HG02623 (cell line): ENCODE results near the gene CNDP2.

Experiments used
- ATAC-seq: cut with Tn5 transposase; IDR thresholded peaks from one replicate; pipeline ENCODE4 v1.9.1; 2021; ENCODE audit warnings: moderate library complexity; ENCODE audit not compliant: unreplicated experiment

Gene CNDP2

GRCh38 chr18:74495581-74496507 lies at the start of gene CNDP2:
TSS of gene CNDP2 (plus strand) at chr18:74496363. CDS start at chr18:74499974, 3,611 bp downstream.
- ATAC-seq: peak; percentile 65

GRCh38 chr18:74446631-74447403 lies 49.3 kb upstream of the CNDP2 start:
- ATAC-seq: no peak

GRCh38 chr18:74447404-74448152 lies 48.6 kb upstream of the CNDP2 start:
- ATAC-seq: no peak

- no peak for ATAC-seq
Observed at GRCh38 chr18:74450626-74451025, 45.5 kb upstream of the CNDP2 start.

GRCh38 chr18:74451148-74451547 lies 45.0 kb upstream of the CNDP2 start:
- no peak for ATAC-seq

GRCh38 chr18:74453016-74453566 lies 43.1 kb upstream of the CNDP2 start:
- no peak for ATAC-seq

DNA sequence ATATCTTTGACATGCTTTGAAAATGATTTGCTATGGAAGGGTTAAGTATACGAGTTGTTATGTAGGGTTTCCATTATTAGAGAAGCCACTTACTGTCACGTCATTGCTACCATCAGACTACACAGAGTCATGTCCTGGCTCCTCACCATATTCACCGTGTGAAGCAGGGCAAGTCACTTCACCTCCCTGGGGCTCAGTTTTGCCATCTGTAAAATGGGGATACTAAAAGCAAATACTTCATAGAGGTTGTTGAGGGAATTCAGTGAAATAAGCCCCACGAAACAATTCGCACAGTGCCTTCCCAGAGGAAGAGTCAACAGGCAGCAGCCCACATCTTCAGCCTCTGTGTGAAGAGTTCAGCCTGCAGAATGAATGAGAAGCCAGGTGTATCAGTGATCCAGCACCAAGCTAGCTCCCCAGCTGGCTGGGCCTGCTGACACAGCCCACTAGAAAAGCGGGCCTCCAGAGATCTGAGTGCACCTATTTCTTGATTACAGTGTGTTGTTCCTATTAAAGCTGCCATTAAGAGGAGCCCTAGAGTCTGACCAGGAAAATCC lies 42.4 kb upstream of the CNDP2 start:
- no peak for ATAC-seq

- ATAC-seq: no peak
Observed at GRCh38 chr18:74454279-74454751, 41.8 kb upstream of the CNDP2 start.

GRCh38 chr18:74455386-74455785 lies 40.8 kb upstream of the CNDP2 start:
- no peak for ATAC-seq

GRCh38 chr18:74456017-74456348 lies 40.2 kb upstream of the CNDP2 start:
- no peak for ATAC-seq

DNA sequence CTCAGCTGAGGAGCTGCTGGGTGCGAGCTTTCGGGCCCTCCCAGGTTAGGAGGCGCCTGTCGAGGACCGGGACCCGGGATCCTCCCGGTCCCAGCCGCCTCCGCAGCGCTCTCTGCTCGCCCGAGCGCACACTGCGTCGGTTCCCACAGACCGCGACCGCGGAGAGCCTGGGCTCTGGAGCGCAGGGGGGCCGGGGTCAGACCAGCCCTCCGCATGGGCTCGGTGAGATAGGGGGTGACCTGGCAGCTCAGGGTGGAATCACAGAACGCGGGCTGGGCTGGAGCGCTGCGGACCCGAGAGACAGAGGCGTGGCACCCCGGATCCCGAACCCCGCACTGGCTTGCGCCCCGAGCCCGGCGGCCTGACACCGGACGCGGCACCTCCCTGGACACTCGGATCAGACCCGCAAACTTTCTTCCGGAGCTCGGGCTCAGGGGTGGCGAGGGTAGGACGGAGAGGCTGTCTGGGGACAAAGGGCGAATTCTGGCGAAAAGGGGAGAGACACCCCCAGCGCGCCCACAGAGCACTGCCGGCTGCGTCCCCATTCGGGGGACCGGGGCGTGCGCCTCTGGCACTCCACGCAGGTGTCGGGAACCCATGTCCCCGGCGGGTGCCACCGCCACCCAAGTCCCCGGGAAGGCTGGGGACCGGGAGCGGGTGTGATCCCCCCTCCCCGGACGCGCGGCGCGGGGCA lies 39.7 kb upstream of the CNDP2 start:
- ATAC-seq: no peak

DNA sequence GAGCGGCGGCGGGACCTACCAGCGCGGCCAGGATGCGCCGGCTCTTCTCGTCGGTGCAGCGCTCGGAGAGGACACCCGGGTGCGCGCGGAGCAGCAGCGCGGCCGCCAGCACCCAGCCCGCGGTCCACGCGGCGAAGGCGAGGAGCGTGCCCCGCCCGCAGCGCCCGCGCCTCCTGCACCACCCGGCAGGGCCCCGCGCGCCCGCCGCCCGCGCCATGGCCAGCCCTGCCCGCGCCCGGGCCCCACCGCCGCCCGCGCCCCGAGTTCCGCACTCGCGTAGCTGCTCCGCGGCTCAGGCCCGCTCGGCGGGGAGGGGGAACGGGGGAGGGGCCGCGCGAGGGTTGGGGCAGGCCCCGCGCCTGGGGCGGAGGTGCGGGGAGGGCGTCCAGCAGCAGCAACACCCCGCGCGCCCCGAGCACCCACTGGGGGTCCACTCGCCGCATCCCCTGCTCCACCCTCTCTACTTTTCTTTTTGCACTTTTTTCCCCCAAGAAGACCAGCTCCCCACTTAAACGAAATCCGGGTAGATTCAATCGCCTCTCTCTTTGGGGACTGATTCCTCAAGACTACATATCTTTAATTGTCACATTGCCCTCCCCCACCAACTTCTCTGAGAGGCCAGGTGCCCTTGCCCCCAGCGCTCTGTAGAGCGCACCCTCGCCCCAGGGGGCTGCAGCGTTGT lies 39.0 kb upstream of the CNDP2 start, which contains the start of gene DIPK1C:
Gene DIPK1C, minus strand, starts transcription at position 266 of the 682 bp plus-strand sequence. Its CDS starts 49 bp downstream, at position 217.
- no peak for ATAC-seq

- no peak for ATAC-seq
Observed at GRCh38 chr18:74457725-74458421, 38.3 kb upstream of the CNDP2 start.

DNA sequence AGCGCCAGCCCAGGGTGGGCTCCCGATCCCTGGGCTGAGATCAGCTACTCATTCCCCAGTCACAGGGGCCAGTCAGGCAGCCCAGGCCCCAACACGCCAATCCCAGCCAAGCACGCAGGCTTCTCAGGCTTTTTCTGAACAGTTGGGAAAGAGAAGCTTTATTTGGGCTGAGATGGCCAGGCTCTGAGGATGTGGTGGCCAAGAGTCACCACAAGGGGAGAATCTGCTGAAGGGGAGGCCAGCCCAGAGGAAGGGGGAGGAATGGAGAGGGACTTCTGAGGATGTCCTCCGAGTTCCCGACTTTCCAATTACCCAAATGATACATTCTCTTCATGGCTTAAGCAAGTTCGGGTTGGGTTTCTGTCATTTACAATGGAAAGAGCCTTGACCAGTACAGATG lies 36.3 kb upstream of the CNDP2 start:
- ATAC-seq: no peak

- no peak for ATAC-seq
Observed at GRCh38 chr18:74460825-74461224, 35.3 kb upstream of the CNDP2 start.

DNA sequence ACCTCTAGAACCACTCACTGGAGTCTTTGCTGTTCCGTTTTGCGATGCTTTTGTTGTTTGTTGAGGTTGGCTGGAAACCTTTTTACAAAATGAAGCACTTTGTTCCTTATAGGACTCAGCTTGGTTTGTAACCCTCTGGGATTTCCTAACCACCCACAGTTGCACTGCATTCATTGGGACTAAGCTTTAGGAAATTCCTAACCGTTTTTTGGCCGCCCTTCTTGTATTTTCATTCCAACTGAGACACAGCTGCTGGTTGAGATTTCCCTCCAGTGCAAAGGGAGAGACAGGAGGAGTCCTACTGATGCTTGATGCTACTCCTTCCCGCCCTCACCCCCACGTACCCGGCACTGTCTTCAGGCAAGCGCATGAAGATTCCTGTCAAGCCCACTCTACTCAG lies 32.9 kb upstream of the CNDP2 start:
- no peak for ATAC-seq

GRCh38 chr18:74463983-74464382 lies 32.2 kb upstream of the CNDP2 start:
- ATAC-seq: no peak

DNA sequence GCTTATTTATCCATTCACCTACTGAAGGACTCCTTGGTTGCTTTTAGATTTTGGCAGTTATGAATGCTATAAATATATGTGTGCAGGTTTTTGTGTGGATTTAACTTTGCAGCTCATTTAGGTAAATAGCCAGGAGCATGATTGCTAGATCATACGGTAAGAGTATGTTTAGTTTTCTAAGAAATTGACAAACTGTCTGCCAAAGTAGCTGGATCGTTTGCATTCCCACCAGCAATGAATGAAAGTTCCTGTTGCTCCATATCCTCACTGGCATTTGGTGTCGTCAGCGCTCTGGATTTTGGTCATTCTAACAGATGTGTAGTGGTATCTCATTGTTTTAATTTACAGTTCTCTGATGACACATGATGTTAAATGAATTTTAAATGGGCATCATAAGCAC lies 30.4 kb upstream of the CNDP2 start:
- ATAC-seq: no peak
